ENCODE data around the gene RDH8. TPM values are rescaled to one million over a fixed set of nuclear protein-coding genes. Genes with fewer than 3 reads are reported as not detected.

Gene RDH8
- total and polyA plus RNA-seq, 4 donors: not detected

- Histone ChIP-seq H3K27me3 (ENCODE audit: control insufficient read depth in 4 of 4, insufficient read depth in 4 of 4, low read length in 3 of 4) (no peaks in the 10 kb centered on the region), H3K4me1 (ENCODE audit: control insufficient read depth in 4 of 4, insufficient read depth in 4 of 4, low read length in 3 of 4) (peaks cover 0 to 17% (median 8%) of the 10 kb centered on the region in 4 donors), H3K36me3 (ENCODE audit: control insufficient read depth in 4 of 4, insufficient read depth in 3 of 4, low read depth in 1 of 4, low read length in 3 of 4) (no peaks in the 10 kb centered on the region), H3K9me3 (ENCODE audit: control insufficient read depth in 4 of 4, low read length in 3 of 4) (no peaks in the 10 kb centered on the region), H3K4me3 (ENCODE audit: low read depth in 1 of 3, low read length in 3 of 3) (no peak overlapping the region), H3K9ac (ENCODE audit: low read depth in 1 of 2, low read length in 2 of 2) (no peak overlapping the region), H3K27ac (ENCODE audit: low read depth in 1 of 2, low read length in 2 of 2) (no peak overlapping the region)
- DNase-seq (ENCODE audit: low spot score): no peak
- TF ChIP-seq REST (IDR thresholded peaks at IDR 0.05): no peak
- TF ChIP-seq FOXA1 (IDR thresholded peaks at IDR 0.05): no peak
- no peak for TF ChIP-seq EGR1 (IDR thresholded peaks at IDR 0.05; ENCODE audit: low read depth in 2 of 2)
- TF ChIP-seq RAD21 (IDR thresholded peaks at IDR 0.05): no peak
- TF ChIP-seq, protein P1, sequence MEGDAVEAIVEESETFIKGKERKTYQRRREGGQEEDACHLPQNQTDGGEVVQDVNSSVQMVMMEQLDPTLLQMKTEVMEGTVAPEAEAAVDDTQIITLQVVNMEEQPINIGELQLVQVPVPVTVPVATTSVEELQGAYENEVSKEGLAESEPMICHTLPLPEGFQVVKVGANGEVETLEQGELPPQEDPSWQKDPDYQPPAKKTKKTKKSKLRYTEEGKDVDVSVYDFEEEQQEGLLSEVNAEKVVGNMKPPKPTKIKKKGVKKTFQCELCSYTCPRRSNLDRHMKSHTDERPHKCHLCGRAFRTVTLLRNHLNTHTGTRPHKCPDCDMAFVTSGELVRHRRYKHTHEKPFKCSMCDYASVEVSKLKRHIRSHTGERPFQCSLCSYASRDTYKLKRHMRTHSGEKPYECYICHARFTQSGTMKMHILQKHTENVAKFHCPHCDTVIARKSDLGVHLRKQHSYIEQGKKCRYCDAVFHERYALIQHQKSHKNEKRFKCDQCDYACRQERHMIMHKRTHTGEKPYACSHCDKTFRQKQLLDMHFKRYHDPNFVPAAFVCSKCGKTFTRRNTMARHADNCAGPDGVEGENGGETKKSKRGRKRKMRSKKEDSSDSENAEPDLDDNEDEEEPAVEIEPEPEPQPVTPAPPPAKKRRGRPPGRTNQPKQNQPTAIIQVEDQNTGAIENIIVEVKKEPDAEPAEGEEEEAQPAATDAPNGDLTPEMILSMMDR (IDR thresholded peaks at IDR 0.05; ENCODE audit: low read depth, low read length, missing input control): no peak
- 89% methylated on average over 6 of the region's 6 CpGs for WGBS
Measured at GRCh38 chr19:10020851-10021250, 7.6 kb downstream of the RDH8 start.

- no peak for DNase-seq (ENCODE audit: low spot score)
- 92% methylated on average over 23 of the region's 23 CpGs for WGBS
- Histone ChIP-seq H3K27ac (ENCODE audit: low read depth in 1 of 2, low read length in 2 of 2) (no peak overlapping the region), H3K4me3 (ENCODE audit: low read depth in 1 of 3, low read length in 3 of 3) (no peak overlapping the region), H3K4me1 (ENCODE audit: control insufficient read depth in 4 of 4, insufficient read depth in 4 of 4, low read length in 3 of 4) (peaks cover 0 to 17% (median 8%) of the 10 kb centered on the region in 4 donors), H3K9ac (ENCODE audit: low read depth in 1 of 2, low read length in 2 of 2) (no peak overlapping the region), H3K36me3 (ENCODE audit: control insufficient read depth in 4 of 4, insufficient read depth in 3 of 4, low read depth in 1 of 4, low read length in 3 of 4) (no peaks in the 10 kb centered on the region), H3K9me3 (ENCODE audit: control insufficient read depth in 4 of 4, low read length in 3 of 4) (no peaks in the 10 kb centered on the region), H3K27me3 (ENCODE audit: control insufficient read depth in 4 of 4, insufficient read depth in 4 of 4, low read length in 3 of 4) (no peaks in the 10 kb centered on the region)
- no peak for TF ChIP-seq NR2F2 (IDR thresholded peaks at IDR 0.05)
- no peak for TF ChIP-seq RXRA (IDR thresholded peaks at IDR 0.05)
- TF ChIP-seq HNF4G (IDR thresholded peaks at IDR 0.05): no peak
- no peak for TF ChIP-seq HNF4A (conservative IDR thresholded peaks at IDR 0.05)
- TF ChIP-seq MAX (IDR thresholded peaks at IDR 0.05): no peak
- TF ChIP-seq FOXA2 (IDR thresholded peaks at IDR 0.05): no peak
- no peak for TF ChIP-seq EGR1 (IDR thresholded peaks at IDR 0.05; ENCODE audit: low read depth in 2 of 2)
Measured at GRCh38 chr19:10021446-10021845, 8.2 kb downstream of the RDH8 start.

DNA sequence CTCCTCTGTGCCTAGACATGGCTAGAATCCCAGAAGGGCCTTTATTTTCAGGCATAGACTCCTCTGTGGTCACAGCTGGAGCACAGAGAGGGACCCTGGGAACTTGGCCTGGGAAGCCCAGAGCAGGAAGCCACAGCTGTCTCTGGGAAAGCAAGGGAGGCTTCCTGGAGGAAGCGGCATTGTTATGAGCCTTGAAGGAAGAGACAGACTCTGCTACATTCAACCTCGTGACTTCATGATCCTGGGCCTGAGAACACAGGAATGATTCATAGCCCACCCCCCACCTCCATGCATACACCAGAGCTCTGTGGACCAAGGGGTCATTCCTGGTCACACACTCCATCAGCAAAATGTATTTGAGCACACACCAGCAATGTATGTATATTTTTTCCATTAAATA, 8.6 kb downstream of the RDH8 start:
- Histone ChIP-seq H3K4me1 (ENCODE audit: control insufficient read depth in 4 of 4, insufficient read depth in 4 of 4, low read length in 3 of 4) (peaks cover 0 to 17% (median 8%) of the 10 kb centered on the region in 4 donors), H3K36me3 (ENCODE audit: control insufficient read depth in 4 of 4, insufficient read depth in 3 of 4, low read depth in 1 of 4, low read length in 3 of 4) (no peaks in the 10 kb centered on the region), H3K27ac (ENCODE audit: low read depth in 1 of 2, low read length in 2 of 2) (no peak overlapping the region), H3K4me3 (ENCODE audit: low read depth in 1 of 3, low read length in 3 of 3) (no peak overlapping the region), H3K9me3 (ENCODE audit: control insufficient read depth in 4 of 4, low read length in 3 of 4) (no peaks in the 10 kb centered on the region), H3K9ac (ENCODE audit: low read depth in 1 of 2, low read length in 2 of 2) (no peak overlapping the region), H3K27me3 (ENCODE audit: control insufficient read depth in 4 of 4, insufficient read depth in 4 of 4, low read length in 3 of 4) (no peaks in the 10 kb centered on the region)
- TF ChIP-seq SP1 (IDR thresholded peaks at IDR 0.05) (no peak), YY1 (IDR thresholded peaks at IDR 0.05) (no peak), NR2F2 (IDR thresholded peaks at IDR 0.05) (no peak), HNF4G (IDR thresholded peaks at IDR 0.05) (no peak)
- TF ChIP-seq, protein P2, sequence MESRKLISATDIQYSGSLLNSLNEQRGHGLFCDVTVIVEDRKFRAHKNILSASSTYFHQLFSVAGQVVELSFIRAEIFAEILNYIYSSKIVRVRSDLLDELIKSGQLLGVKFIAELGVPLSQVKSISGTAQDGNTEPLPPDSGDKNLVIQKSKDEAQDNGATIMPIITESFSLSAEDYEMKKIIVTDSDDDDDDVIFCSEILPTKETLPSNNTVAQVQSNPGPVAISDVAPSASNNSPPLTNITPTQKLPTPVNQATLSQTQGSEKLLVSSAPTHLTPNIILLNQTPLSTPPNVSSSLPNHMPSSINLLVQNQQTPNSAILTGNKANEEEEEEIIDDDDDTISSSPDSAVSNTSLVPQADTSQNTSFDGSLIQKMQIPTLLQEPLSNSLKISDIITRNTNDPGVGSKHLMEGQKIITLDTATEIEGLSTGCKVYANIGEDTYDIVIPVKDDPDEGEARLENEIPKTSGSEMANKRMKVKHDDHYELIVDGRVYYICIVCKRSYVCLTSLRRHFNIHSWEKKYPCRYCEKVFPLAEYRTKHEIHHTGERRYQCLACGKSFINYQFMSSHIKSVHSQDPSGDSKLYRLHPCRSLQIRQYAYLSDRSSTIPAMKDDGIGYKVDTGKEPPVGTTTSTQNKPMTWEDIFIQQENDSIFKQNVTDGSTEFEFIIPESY (IDR thresholded peaks at IDR 0.05): no peak
- DNase-seq (ENCODE audit: low spot score): no peak
- 90% methylated on average over 2 of the region's 2 CpGs for WGBS
